HG03558 (cell line): ENCODE results near the gene CXADR.

Source experiments
- ATAC-seq: cut with Tn5 transposase; IDR thresholded peaks from one replicate; pipeline ENCODE4 v1.9.1; 2021; ENCODE audit warnings: moderate number of reproducible peaks; ENCODE audit not compliant: unreplicated experiment; ENCODE audit errors: extremely low read depth

CXADR gene

GRCh38 chr21:17539323-17539722 is 26.5 kb downstream of the CXADR start:
- no peak for ATAC-seq

GRCh38 chr21:17539743-17540341 is 27.0 kb downstream of the CXADR start:
- ATAC-seq = no peak

GRCh38 chr21:17540530-17540929 is 27.7 kb downstream of the CXADR start:
- no peak for ATAC-seq

- no peak for ATAC-seq
These were observed 29.6 kb downstream of the CXADR start for GRCh38 chr21:17542371-17543011.

- ATAC-seq = no peak
These were observed 32.2 kb downstream of the CXADR start for GRCh38 chr21:17545007-17545406.

GRCh38 chr21:17548262-17548661 is 35.4 kb downstream of the CXADR start:
- ATAC-seq = no peak

GRCh38 chr21:17550671-17551308 is 37.9 kb downstream of the CXADR start:
- ATAC-seq = no peak

- no peak for ATAC-seq
These were observed 39.6 kb downstream of the CXADR start for GRCh38 chr21:17552410-17552809.

GRCh38 chr21:17554120-17554519 is 41.3 kb downstream of the CXADR start:
- no peak for ATAC-seq

- ATAC-seq = no peak
These were observed 42.0 kb downstream of the CXADR start for GRCh38 chr21:17554679-17555465.

- ATAC-seq = no peak
These were observed 47.7 kb downstream of the CXADR start for GRCh38 chr21:17560377-17561025.

GRCh38 chr21:17570786-17571185 is 57.9 kb downstream of the CXADR start:
- no peak for ATAC-seq

GRCh38 chr21:17572431-17572830 is 59.6 kb downstream of the CXADR start:
- ATAC-seq = no peak

GRCh38 chr21:17575076-17575475 is 62.2 kb downstream of the CXADR start:
- no peak for ATAC-seq

- no peak for ATAC-seq
These were observed 63.4 kb downstream of the CXADR start for GRCh38 chr21:17576080-17576835.

- no peak for ATAC-seq
These were observed 64.9 kb downstream of the CXADR start for GRCh38 chr21:17577701-17578100.

GRCh38 chr21:17578162-17578561 is 65.3 kb downstream of the CXADR start:
- ATAC-seq = no peak

GRCh38 chr21:17578876-17579275 is 66.0 kb downstream of the CXADR start:
- ATAC-seq = no peak

- no peak for ATAC-seq
These were observed 67.5 kb downstream of the CXADR start for GRCh38 chr21:17580319-17580718.

GRCh38 chr21:17583898-17584297 is 71.1 kb downstream of the CXADR start:
- no peak for ATAC-seq
